SHP77 treated with DMSO at 0.1 percent for 48 hours (cell line): ENCODE data around the gene PRTFDC1.
"Not testable (repeated sequence)": the region's sequence is repeated elsewhere in the genome, so short reads cannot be mapped to it uniquely, and the experiment has no call there.

ENCODE experiments used
- DNase-seq: peaks from one replicate; lab custom pipeline; 2025; lab: John Stamatoyannopoulos, UW

PRTFDC1 gene

GRCh38 chr10:24930427-24930826, 22.0 kb downstream of the PRTFDC1 start:
- no peak for DNase-seq

GRCh38 chr10:24929904-24930303, 22.5 kb downstream of the PRTFDC1 start:
- no peak for DNase-seq

GRCh38 chr10:24929056-24929544, 23.3 kb downstream of the PRTFDC1 start:
- no peak for DNase-seq

GRCh38 chr10:24928163-24928562, 24.2 kb downstream of the PRTFDC1 start:
- no peak for DNase-seq

GRCh38 chr10:24926557-24926956, 25.8 kb downstream of the PRTFDC1 start:
- no peak for DNase-seq

GRCh38 chr10:24925799-24926198, 26.6 kb downstream of the PRTFDC1 start:
- no peak for DNase-seq

- DNase-seq = not testable (repeated sequence)
Observed at GRCh38 chr10:24924483-24924882, 27.9 kb downstream of the PRTFDC1 start.

- not testable (repeated sequence) for DNase-seq
Observed at GRCh38 chr10:24922222-24922868, 30.1 kb downstream of the PRTFDC1 start.

- DNase-seq = no peak
Observed at GRCh38 chr10:24920907-24921881, 31.2 kb downstream of the PRTFDC1 start.

GRCh38 chr10:24920192-24920591, 32.2 kb downstream of the PRTFDC1 start:
- DNase-seq = not testable (repeated sequence)

- not testable (repeated sequence) for DNase-seq
Observed at GRCh38 chr10:24919629-24920028, 32.8 kb downstream of the PRTFDC1 start.

- DNase-seq = no peak
Observed at GRCh38 chr10:24917979-24918378, 34.4 kb downstream of the PRTFDC1 start.

GRCh38 chr10:24917493-24917892, 34.9 kb downstream of the PRTFDC1 start:
- DNase-seq = no peak

GRCh38 chr10:24916365-24916764, 36.0 kb downstream of the PRTFDC1 start:
- DNase-seq = no peak

GRCh38 chr10:24915304-24915703, 37.1 kb downstream of the PRTFDC1 start:
- DNase-seq = no peak

- DNase-seq = no peak
Observed at GRCh38 chr10:24914148-24914547, 38.3 kb downstream of the PRTFDC1 start.

- DNase-seq = no peak
Observed at GRCh38 chr10:24912215-24912614, 40.2 kb downstream of the PRTFDC1 start.

- no peak for DNase-seq
Observed at GRCh38 chr10:24911029-24911428, 41.4 kb downstream of the PRTFDC1 start.

GRCh38 chr10:24910574-24910973, 41.8 kb downstream of the PRTFDC1 start:
- no peak for DNase-seq

- no peak for DNase-seq
Observed at GRCh38 chr10:24908793-24909423, 43.5 kb downstream of the PRTFDC1 start.

- no peak for DNase-seq
Observed at GRCh38 chr10:24907956-24908355, 44.5 kb downstream of the PRTFDC1 start.

GRCh38 chr10:24906372-24906771, 46.0 kb downstream of the PRTFDC1 start:
- no peak for DNase-seq
